Muscle layer of duodenum (tissue), 2 donors: ENCODE results near the gene C19orf81.
"Not testable (repeated sequence)": the region's sequence is repeated elsewhere in the genome, so short reads cannot be mapped to it uniquely, and the experiment has no call there.

Experiments
- H3K27ac ChIP-seq: one replicate; pipeline ENCODE4 v1.7.0; 2013; ENCODE audit warnings: mild to moderate bottlenecking, low read length
- H3K27me3 ChIP-seq: one replicate; pipeline ENCODE4 v1.7.0; 2013; ENCODE audit warnings: low read depth, mild to moderate bottlenecking, control low read depth, low read length
- H3K36me3 ChIP-seq, 2 donors: one replicate each; pipeline ENCODE4 v1.7.0; 2013; ENCODE audit warnings: low read length in 2 of 2, control low read depth in 1 of 2, mild to moderate bottlenecking in 1 of 2; ENCODE audit not compliant: insufficient read depth in 2 of 2, control insufficient read depth in 1 of 2
- H3K4me1 ChIP-seq, 2 donors: one replicate each; pipeline ENCODE4 v1.7.0; 2013; ENCODE audit warnings: low read length in 2 of 2, mild to moderate bottlenecking in 2 of 2, control low read depth in 1 of 2, moderate library complexity in 1 of 2; ENCODE audit not compliant: insufficient read depth in 2 of 2, control insufficient read depth in 1 of 2
- H3K4me3 ChIP-seq, 2 donors: one replicate each; pipeline ENCODE4 v1.7.0; 2013; ENCODE audit warnings: low read length in 2 of 2, low read depth in 1 of 2, mild to moderate bottlenecking in 1 of 2
- H3K9me3 ChIP-seq, 2 donors: one replicate each; pipeline ENCODE4 v1.7.0; 2013; ENCODE audit warnings: low read length in 2 of 2, control low read depth in 1 of 2, mild to moderate bottlenecking in 1 of 2; ENCODE audit not compliant: control insufficient read depth in 1 of 2
- donor health status: healthy.

Gene C19orf81

GRCh38 chr19:50612504-50613404 is 36.5 kb upstream of the C19orf81 start:
- H3K9me3 ChIP-seq, H3K4me1 ChIP-seq: not testable (repeated sequence)

DNA sequence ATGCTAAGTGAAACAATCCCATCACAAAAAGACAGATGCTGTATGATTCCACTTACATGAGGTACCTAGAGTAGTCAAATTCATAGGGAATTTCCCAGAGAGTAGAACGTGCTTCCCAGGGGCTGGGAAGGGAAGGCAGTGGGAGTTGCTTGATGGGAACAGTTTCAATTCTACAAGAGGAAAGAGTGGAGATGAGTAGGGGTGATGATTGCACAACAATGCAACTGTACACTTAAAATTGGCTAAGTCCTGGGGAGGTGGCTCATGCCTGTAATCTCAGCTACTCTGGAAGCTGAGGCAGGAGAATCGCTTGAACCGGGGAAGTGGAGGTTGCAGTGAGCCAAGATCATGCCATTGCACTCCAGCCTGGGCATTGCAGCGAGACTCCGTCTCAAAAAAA is 30.9 kb upstream of the C19orf81 start:
- not testable (repeated sequence) for H3K4me3 ChIP-seq, H3K27me3 ChIP-seq, H3K4me1 ChIP-seq, H3K36me3 ChIP-seq, H3K9me3 ChIP-seq, H3K27ac ChIP-seq

More at GRCh38 chr19:50612504-50613404, 36.5 kb upstream of the C19orf81 start:
- not testable (repeated sequence) for H3K27me3 ChIP-seq, H3K36me3 ChIP-seq, H3K27ac ChIP-seq, H3K4me3 ChIP-seq

GRCh38 chr19:50619184-50619583 is 30.1 kb upstream of the C19orf81 start:
- H3K27ac ChIP-seq, H3K4me1 ChIP-seq, H3K4me3 ChIP-seq, H3K27me3 ChIP-seq, H3K36me3 ChIP-seq, H3K9me3 ChIP-seq: not testable (repeated sequence)

- H3K4me3 ChIP-seq, H3K27me3 ChIP-seq: not testable (repeated sequence)
These were observed 28.8 kb upstream of the C19orf81 start for GRCh38 chr19:50620394-50620906.

GRCh38 chr19:50624949-50625600 is 24.2 kb upstream of the C19orf81 start:
- no peak overlapping the region for H3K27ac ChIP-seq
- H3K36me3 ChIP-seq = no peaks in the 10 kb centered on the region
- H3K9me3 ChIP-seq = no peaks in the 10 kb centered on the region
- no peaks in the 10 kb centered on the region for H3K4me1 ChIP-seq
- H3K4me3 ChIP-seq = no peak overlapping the region
- H3K27me3 ChIP-seq = no peaks in the 10 kb centered on the region

More at GRCh38 chr19:50620394-50620906, 28.8 kb upstream of the C19orf81 start:
- not testable (repeated sequence) for H3K27ac ChIP-seq, H3K36me3 ChIP-seq, H3K4me1 ChIP-seq, H3K9me3 ChIP-seq

GRCh38 chr19:50626011-50626410 is 23.2 kb upstream of the C19orf81 start:
- Histone ChIP-seq H3K27me3 (no peaks in the 10 kb centered on the region), H3K4me1 (no peaks in the 10 kb centered on the region), H3K27ac (no peak overlapping the region), H3K9me3 (no peaks in the 10 kb centered on the region), H3K4me3 (no peak overlapping the region), H3K36me3 (no peaks in the 10 kb centered on the region)

DNA sequence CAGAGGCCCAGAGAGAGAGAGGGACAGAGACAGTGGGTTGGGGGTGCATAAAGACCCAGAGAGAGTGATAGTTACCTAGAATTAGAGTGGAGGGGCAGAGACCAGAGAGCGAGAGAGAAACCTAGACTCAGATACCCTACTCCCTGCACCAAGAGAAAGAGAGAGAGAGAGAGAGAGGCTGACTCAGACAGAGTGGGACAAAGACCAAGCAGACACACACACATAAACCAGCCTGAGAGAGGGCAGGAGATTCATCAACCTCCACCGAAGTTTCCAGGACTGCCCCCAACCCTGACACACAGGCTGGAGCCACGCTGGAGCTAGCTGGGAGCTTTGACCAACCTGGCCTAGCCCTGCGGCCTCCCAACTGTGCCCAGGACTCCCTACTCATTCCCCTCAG is 22.4 kb upstream of the C19orf81 start:
- Histone ChIP-seq H3K4me1 (no peaks in the 10 kb centered on the region), H3K27me3 (no peaks in the 10 kb centered on the region), H3K36me3 (no peaks in the 10 kb centered on the region), H3K27ac (no peak overlapping the region), H3K4me3 (no peak overlapping the region), H3K9me3 (no peaks in the 10 kb centered on the region)

GRCh38 chr19:50628146-50628545 is 21.1 kb upstream of the C19orf81 start:
- Histone ChIP-seq H3K4me1 (no peaks in the 10 kb centered on the region), H3K27me3 (no peaks in the 10 kb centered on the region), H3K4me3 (no peak overlapping the region), H3K27ac (no peak overlapping the region), H3K9me3 (peaks cover under 1 to 3% of the 10 kb centered on the region in 2 donors), H3K36me3 (no peaks in the 10 kb centered on the region)

- Histone ChIP-seq H3K27ac (no peak overlapping the region), H3K9me3 (peaks cover 5 to 7% of the 10 kb centered on the region in 2 donors), H3K4me3 (no peak overlapping the region), H3K36me3 (no peaks in the 10 kb centered on the region), H3K4me1 (no peaks in the 10 kb centered on the region), H3K27me3 (no peaks in the 10 kb centered on the region)
These were observed 20.7 kb upstream of the C19orf81 start for GRCh38 chr19:50628551-50628950.

- Histone ChIP-seq H3K27me3 (no peaks in the 10 kb centered on the region), H3K27ac (no peak overlapping the region), H3K4me3 (no peak overlapping the region), H3K9me3 (peaks cover 7 to 14% of the 10 kb centered on the region in 2 donors), H3K4me1 (no peaks in the 10 kb centered on the region), H3K36me3 (no peaks in the 10 kb centered on the region)
These were observed 20.1 kb upstream of the C19orf81 start for GRCh38 chr19:50629194-50629593.

DNA sequence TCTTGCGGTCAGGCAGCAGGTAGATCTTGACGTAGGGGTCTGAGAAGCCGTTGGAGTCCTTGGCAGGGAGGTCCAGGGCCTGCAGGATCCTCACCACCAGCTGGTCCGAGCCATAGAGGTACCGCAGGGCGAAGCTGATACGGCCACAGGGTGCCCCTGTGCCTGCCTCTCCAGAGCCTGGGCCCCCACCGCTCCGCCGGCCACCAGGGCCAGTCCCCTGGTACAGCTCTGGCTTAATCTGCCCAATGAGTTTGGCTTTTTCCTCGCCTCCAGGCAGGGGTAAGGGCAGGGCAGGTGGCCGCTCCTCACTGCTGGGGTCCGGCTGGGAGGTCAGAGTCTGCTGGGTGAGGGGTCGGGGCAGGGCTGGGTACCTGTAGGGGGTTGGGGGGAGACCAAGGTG is 19.4 kb upstream of the C19orf81 start:
- Histone ChIP-seq H3K9me3 (peaks cover 7 to 20% of the 10 kb centered on the region in 2 donors), H3K4me3 (no peak overlapping the region), H3K27me3 (no peaks in the 10 kb centered on the region), H3K27ac (no peak overlapping the region), H3K4me1 (no peaks in the 10 kb centered on the region), H3K36me3 (no peaks in the 10 kb centered on the region)
